CD4-positive, alpha-beta T cell treated with Interleukin-6 at 100 ng/mL for 8 hours (primary cell): ENCODE measurements around the gene RPS23.
"Not testable (repeated sequence)": the region's sequence is repeated elsewhere in the genome, so short reads cannot be mapped to it uniquely, and the experiment has no call there.

Source experiments
- DNase-seq: peaks from one replicate; pipeline ENCODE4 v3.0.0-alpha.2; 2020; ENCODE audit warnings: mixed read lengths, low spot score

Gene RPS23

DNA sequence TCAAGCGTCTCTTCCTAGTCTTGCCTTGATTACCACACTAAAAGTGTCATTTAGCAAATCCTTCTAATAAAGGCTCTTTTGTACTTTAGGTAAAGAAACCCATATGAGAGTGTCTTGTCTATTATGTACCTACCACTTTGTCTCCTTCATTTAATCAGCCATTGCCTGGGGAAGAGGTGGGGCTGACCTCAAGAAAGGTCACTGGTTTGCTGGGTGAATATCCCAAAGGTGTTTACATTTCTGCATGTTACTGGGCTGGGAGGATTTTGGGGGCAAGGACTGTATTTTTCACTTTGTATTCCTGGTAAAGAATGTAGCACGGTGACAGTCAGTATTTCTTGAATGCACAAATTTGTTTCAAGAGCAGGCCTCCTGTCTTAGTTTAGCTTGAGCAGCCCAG is 11.9 kb upstream of the RPS23 start:
- no peak for DNase-seq

DNA sequence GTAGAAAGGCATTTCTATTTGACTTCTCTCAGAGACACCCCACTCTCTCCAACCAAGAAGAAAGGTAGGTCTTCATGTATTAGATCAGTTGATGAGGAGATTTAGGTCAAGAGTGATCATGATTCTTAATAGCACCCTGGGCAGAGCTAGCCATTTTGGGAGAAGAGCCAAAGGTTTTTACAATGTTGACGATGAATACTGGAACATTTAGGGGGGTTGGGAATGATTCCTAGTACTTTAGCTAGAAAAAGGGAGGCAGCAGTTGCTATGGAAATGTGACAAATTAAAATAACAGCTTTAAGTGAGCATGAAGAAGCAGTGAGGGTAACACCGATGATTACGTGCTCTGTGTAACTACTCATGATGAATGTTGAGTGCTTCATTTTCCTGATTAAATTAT is 9.5 kb upstream of the RPS23 start:
- no peak for DNase-seq

DNA sequence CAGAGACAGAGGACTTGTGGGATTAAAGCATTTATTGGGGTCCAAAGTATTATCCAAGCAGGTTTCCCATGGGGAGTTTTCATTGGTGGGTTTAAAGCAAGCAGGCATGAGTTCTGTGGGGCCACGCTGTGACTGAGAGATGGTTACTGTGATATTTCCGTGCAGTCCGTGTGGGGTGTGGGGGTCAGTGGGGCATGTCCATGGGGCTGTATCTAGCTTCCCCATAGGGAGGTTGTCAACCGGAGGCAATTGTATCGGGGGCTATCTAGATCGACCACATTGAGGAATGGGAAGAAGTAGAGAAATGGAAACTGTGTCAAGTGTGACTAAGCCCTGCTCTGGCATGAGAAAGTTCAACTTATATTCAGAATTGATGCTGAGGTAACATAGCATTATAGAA is 7.1 kb upstream of the RPS23 start:
- no peak for DNase-seq

DNA sequence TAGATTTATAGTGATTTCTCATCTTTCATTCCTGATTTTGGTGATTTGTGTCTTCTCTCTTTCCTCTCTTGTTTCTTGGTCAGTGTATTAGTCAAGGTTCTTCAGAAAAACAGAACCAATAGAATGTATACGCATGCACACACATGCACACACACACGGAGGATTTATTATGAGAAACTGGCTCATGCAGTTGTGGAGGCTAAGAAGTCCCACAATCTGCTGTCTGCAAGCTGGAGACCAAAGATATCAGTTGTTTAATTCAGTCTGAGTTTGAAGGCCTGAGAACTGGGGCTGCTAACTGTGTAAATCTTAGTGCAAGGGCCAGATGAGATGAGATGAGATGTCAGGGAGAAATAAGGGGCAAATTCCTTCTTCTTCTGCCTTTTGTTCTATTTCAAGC is 5.7 kb upstream of the RPS23 start:
- DNase-seq, result no peak

GRCh38 chr5:82278711-82279370 is 687 bp upstream of the RPS23 start:
- DNase-seq, result no peak

DNA sequence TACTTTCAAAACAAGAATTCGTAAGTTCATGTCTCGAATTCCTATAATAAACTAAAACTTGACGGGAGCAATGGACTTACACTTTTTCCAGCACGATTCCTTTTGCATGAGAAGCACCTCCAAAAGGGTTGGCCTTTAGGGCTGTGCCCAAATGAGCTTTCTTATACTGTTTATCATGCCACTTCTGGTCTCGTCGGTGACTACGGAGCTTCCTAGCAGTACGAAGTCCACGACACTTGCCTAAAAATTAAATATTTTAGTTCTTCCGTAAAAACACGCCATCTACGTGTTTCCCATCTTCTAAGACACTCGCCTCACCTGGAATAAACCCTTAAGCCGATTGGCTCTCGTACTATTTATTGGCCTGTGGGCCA is 554 bp downstream of the RPS23 start:
- DNase-seq, result no peak

GRCh38 chr5:82276800-82277612 is 1.1 kb downstream of the RPS23 start:
- no peak for DNase-seq

DNA sequence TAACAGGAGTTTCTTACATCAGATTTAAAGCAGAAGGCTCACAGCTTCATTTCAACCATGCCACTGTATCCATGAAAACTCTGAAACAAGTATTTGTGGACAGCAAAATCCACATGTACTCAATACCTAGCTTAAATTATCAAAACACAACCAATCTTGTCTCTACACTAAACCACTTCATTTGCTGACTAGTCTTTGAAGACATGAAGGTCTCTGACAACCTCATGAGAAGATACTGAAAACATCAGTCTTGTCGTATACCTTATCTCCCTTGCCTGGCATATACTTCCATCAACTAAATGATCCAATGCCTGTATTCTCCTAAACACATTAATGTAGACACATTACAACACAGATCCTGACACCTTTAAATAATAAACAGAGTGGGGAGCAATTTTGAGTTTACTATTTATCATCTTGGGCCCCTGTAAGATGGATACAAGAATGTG is 2.9 kb downstream of the RPS23 start:
- no peak for DNase-seq

GRCh38 chr5:82274343-82275211 is 3.6 kb downstream of the RPS23 start:
- DNase-seq, result no peak

DNA sequence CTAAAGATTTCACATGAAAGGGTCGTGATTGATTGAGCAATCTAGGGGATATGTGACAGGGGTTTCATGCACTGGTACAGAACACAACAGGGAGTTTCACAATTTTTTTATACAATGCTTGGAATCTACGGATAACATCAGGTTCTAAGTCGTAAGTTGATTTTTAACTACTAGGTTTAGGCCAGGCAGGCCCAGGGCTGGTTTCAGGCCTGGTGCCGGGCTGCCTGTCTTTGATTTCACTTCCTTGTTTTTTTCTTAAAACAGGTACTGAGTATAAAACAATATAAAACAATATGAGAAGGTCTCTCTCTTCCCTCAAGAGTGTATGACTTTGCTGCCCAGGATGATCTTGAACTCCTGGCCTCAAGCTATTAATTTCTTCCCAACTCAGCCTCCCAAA is 4.7 kb downstream of the RPS23 start:
- not testable (repeated sequence) for DNase-seq

DNA sequence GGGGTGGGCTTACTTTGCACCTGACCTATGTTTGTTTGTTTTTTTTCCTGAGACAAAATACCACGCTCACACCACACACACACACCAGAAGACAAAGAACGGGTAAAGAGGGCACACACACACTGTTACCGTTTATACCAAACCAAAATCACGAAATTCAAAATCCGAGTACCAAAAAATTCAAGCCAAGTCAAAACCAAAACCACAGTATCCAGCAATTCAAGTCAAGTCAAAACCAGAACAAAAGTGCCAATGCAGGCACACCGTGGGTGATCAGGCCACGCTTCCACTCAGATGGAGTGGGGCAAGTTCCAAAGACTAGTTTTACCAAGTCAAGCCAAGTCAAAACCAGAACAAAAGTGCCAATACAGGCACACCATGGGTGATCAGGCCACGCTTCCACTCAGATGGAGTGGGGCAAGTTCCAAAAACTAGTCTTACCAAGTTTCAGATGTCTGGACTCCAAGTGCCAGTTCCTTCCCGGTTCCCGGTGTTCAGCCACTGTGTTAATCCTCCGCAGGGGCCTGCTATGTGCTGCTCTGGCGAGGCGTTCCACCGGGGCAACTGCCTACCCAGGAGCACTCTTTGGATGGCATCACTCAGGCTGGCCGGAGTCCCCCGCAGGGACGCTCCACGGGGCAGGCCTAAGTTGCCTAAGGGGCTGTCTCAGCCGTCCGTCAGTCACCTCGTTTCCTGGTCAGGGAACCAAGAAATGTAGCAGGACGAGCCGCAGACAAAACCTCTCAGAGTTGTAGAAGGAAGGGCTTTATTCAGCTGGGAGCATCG is 5.4 kb downstream of the RPS23 start:
- not testable (repeated sequence) for DNase-seq

- DNase-seq, result not testable (repeated sequence)
These were observed 8.8 kb downstream of the RPS23 start for GRCh38 chr5:82269363-82269762.

DNA sequence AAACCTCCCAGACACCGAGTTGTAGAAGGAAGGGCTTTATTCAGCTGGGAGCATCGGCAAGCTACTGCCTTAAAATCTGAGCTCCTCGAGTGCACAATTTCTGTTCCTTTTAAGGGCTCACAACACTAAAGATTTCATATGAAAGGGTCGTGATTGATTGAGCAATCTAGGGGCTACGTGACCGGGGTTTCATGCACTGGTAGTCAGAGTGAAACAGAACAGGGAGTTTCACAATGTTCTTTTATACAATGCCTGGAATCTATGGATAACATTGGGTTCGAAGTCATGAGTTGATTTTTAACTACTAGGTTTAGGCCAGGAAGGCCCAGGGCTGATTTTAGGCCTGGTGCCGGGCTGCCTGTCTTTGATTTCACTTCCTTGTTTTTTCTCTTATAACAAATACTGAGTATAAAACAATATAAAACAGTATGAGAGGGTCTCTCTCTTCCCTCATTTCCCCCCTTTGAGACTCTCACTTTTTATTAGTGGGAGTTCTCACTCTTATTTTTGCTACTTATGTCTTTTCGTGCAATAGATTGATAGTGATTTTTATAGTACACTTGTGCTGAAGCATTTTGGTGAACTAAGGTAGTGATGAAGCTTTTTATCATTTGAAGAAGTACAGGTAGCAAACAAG is 10.7 kb downstream of the RPS23 start:
- DNase-seq, result not testable (repeated sequence)

DNA sequence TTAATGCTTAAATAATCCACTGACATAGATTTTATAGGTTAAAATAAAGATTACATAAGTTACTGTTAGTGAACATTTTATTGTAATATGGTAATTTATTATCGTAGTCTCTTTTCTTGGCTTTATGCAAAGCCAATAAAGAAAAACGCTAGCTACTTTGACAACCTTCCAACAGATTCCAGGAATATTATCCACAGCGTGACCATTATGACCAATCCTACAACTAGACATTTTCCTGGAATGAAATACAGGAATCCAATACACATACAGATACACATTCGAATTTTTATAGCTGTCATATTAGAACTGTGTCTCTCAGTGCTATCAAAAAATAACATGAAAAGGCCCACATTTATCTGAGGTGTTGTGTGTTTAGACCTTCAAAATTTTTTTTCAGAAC is 13.1 kb downstream of the RPS23 start:
- DNase-seq, result no peak

DNA sequence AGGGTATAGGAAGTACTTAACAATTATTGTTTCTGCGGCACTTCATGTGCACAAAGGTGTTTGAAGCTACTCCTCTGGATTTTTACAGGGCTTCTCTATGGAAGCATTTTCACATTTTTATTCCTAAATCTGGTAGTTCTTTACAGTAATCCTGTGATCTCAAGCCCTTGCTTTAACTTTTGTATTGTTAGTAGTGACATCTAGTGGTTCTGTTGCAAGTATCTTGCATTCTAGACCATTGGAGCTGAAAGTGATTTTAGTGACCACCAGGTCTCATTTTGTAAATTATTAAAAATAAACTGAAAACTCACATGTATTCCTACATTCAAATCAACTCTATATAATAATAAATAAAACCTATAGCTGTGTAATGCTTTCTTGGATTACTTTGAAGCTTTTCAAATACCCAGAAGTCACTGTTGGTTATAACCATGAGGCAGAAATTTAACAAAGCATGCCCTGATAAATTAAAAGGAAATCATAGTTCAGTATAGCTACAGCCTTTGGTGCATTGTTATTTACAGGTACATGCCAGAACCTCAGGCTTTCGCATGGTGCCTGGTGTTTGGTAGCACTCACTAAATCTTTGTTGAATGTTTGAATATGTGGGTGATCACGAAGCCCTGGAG is 18.9 kb downstream of the RPS23 start:
- DNase-seq, result no peak

DNA sequence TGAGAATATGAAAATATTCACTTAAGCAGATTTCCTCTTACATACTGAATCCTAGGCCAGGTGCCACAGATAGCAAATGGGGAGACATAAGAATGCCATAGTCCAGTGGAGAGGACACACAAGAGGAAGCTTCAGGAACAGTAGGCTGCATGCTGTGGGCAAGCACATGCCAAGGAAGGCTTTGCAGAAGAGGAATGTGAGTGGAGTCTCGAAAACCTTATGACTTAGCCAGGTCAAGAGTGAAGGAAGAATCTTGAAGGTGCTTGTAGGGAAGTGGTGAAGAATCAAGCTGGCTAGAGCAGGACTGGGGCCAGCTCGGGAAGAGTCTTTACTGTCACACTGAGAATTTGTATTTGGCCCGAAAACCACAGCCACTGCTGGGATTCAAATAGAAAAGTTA is 20.4 kb downstream of the RPS23 start:
- DNase-seq, result no peak

DNA sequence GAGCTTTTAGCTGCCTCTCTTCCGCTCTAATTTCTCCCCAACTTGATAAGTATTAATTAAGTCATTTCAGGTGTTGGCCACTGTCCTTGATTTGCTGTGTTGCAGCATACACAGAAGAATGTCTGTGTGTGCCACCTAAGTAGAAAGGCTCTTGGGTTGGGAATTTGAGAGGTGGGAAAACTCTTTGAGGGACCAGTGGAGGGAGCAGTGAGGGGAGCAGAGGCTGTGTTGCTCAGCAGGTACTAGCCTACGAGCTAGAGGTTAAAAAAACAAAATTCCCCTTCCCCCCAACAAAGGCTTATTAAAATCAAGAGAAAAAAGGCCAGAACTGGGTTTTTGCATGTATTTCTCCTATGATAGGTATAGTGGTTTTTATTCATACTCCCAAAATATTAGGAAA is 20.9 kb downstream of the RPS23 start:
- no peak for DNase-seq

DNA sequence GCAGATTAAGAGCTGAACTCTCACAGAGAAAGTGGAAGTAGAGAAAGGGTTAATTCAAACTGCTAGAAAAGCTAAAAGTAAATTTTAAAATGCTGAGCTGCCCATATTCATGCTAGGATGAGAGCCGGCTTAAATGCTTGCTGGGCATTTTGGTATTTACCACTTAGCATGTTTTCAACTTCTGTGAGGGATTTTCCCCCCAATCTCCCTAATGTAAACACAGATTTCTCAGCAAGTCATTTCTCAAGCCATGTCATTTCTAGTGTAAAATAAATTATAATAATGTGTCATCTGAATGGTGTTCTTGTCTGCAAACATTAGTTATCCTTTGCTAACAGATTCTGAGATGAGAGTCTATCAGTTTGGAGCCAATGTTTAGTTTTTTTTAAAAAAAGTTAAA is 22.3 kb downstream of the RPS23 start:
- no peak for DNase-seq

DNA sequence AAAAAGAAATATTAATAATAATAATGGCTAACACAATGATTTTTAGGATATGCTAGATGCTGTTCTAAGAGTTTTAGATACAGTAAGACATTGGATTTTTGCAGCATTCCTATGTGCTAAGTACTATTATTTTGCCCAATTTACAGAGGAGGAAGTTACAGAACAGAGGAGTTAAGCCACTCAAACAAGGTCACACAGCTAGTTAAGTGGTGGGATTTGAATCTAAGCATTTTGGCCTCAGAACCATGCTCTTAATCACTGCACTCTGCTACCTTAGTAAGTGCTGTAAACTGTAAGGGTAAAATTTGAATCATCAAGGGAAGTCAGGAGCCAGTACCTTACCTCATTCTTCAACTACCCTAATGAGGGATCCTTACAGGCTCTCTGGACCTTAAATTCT is 25.4 kb downstream of the RPS23 start:
- DNase-seq, result no peak

DNA sequence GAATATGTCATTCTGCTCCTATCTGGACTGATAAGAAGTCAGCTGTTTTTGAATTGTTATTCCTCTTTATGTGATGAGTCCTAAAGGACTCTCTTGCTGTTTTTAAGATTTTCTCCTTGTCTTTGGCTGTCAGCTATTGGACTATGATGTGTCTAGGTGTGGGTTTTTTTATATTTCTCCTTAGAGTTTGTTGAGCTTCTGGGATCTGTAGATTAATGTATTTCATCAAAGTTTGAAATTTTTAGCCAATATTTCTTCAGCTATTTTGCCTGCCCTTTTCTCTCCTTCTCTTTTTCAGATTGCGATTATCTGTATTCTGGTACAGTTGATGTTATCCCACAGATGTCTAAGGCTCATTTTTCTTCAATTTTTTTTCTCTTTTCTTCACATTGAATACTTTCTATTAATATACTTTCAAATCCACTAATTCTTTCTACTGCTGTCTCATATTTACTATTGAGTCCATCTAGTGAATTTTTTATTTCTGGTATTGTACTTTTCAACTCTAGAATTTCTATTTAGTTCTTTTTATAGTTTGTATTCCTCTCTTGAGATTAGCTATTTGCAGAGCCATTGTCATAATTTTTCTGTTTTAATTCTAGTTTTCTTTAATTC is 31.1 kb downstream of the RPS23 start:
- no peak for DNase-seq
